Effector CD8-positive, alpha-beta T cell (primary cell): ENCODE results near the gene SLC49A4.

Source experiments
- DNase-seq: peaks from one replicate; lab custom pipeline; 2025; lab: John Stamatoyannopoulos, UW

Gene SLC49A4

DNA sequence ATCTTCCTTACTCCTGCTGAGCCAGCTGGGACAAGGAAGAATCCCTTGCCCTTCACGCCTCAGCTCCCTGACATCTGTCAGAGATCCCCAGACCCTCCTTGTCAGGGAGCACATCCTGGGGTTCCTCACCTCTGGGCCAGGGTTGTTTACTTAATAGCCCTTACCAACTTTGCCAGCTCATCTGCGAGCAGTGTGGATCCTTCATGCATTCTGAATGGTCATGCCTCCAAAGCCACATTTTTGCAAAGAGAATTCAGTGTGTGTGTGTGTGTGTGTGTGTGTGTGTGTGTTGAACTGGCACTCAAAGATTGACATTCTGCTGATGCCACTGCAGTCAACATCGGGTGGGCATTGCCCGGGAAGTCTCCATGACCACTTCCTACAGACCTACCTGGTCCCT is 112.6 kb downstream of the SLC49A4 start:
- no peak for DNase-seq

DNA sequence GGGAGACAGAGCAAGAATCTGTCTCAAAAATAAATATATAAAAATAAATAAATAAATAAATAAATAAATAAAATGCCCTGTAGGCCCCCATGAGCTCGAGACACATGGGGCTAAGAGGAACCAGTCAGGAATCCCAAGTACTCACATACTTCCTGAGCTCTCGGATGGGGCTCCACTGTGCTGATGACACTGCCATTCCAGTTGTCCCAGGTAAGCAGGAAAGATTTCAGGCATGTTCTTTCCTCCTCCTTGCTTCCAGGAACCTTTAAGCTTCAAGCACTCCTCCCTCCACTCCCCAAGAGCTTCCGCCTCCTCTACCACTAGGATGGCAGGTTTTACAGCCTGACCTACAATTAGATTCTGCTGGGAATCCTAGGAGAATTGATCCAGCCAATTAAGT is 113.4 kb downstream of the SLC49A4 start:
- no peak for DNase-seq

DNA sequence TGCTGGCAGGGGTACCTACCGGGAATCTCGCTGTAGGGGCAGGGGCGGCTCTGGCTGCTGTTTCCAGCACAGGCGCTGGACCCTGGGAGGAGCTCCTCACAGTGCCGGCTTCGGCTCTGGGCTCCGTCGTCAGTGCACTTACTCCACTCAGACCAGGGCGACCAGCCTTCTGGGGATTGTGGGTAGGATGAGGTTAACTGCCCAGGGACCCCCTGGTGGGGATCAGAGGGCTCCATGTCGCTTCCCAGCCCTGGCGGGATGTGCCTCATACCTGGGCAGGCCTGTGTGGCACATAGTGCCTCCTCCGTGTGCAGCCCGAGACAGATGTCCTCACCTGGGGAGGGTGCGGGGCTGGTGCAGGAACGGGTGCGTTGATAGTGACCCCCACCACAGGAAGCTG is 117.0 kb downstream of the SLC49A4 start:
- no peak for DNase-seq

DNA sequence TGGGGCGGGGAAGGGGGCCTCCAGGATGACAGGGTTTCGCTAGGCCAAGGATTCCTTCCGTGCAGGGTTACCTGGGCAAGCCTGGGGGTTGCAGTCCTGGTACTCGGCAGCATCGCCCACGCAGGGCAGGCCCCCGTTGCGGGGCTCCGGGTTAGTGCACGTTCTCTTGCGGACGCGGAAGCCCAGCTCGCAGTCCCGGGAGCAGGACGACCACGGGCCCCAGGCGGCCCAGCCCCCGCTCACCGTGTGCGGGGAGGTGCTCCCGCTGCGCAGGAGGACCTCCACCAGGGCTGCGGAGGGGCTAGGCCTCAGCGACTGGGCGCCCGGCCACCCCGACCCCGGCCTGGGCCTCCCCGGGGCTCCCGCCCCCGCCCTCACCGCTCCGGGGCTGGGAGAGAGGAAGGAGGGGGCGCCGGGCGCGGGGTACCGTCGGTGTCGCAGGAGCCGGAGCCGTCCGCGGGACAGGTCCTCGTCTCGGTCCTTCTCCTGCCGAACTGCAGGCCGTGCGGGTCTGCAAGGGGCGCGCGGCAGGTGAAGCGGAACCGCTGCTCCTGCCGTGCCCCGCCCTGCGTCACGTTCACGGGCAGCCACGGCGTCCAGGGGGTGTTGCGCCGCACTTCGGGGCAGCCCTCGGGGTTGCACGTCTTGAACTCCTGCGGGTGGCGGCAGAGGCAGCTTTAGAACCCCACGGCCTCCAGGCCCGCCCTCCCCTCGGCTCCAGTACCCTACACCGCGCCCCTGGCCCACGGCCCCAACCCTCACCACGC is 118.1 kb downstream of the SLC49A4 start:
- DNase-seq = no peak

DNA sequence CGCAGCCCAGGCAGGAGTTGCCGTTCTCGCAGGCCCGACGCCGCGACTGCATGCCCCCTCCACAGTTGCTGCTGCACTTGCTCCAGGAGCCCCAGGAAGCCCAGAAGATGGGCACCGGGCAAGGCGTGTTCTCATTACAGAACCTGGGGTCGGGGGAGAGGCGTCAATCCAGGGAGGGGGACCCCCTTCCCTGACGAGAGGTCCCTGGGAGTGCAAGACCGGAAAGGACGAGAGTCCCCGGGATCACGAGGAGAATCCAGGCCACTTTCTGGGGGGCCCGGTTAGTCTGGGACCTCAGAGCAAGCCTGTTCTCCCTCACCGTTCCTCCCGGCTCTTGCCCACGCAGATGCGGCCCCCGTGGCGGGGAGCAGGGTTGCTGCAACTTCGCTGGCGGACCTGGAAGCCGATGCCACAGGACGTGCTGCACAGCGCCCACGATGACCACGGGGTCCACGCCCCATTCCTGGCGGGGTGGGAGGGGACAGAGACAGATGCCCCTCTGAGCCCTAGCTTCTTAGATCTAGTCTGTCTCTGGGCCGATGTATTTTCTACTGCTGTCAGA is 118.8 kb downstream of the SLC49A4 start:
- DNase-seq = no peak

DNA sequence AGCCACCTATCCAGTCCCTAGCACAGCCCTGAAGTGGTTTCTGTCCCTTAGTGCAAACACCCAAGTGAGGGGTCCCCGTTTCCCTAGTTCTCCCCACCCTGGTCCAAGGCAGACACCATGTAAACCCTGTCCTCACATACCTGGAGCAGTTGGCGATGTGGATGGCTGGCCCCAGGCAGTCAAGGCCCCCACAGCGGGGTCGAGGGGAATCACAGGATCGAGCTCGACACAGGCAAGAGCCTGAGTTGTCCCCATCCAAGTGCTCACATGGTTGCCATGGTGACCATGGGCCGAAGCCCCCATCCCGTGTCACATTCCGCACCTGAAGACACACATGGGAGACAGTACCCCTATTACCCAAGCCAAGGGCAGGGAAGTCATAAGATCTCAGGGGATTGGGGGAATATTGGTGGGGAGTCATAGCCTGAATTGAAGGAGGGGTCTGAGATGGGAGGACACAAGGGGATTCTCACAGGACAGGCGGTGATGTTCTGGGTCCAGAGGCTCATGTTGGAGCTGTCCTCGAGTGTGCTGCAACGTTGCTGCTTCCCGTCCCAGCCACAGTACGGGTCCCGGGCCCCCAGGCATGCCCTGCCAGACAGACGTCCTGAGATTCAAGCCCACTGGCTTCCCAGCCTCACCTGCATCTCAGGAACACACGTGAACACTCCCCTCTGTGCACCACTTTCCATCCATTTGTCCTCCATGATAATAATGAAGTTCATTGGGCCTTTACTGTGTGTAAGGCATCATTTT is 120.6 kb downstream of the SLC49A4 start:
- DNase-seq = no peak

DNA sequence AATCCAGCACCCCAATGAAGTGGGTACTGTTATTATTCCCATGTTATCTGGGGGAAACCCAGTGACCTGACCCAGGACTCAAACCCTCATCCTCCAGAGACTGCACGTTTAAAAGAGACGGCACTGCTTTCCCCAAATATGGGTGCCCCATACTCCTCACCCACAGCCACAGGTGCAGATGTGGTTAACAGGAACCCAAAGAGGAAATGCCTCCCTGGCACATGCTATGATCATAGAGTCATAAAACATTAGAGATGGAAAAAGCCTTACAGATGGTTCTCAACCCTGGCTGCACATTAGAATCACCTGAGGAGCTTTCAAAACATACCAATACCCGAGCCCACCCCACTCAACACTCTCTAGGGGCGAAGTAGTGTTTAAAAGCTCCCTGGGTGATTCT is 121.2 kb downstream of the SLC49A4 start:
- no peak for DNase-seq

DNA sequence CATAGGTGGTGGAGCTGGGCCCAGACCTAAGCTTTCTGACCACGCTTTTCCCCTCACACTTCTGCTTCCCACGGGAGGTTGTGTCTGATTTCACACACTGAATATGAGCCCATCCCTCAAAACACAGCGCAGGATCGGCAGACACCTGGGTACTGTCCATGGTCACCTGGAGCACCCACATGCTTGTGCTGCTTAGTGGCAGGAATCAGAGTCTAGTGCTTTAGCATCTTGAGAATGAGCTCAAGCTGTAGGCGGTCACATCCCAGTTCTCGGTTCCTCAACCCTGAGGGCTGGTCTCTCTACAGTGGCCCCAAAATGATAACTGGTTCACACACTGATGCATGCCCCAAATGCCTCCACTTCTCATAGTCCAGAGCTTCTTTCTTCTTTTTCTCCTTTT is 121.7 kb downstream of the SLC49A4 start:
- DNase-seq = no peak

DNA sequence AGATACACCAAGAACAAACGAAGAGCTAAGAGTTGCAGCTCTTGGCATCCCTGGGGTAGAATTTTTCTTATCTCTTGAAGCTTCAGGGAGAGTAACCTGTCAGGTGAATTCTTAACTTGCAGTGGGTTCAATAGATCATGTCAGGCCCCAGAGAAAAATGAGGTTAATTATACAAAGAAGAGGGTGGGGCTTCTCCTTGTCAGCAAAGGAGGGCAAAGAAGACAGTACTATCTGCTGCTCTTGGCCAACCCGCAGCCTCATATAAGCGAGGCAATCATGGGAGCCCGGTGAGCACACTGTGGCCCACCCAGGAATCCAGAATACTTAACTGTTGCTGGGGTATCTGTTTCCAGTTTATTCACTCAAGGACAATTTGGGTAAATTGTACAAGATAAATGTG is 122.5 kb downstream of the SLC49A4 start:
- DNase-seq = no peak

DNA sequence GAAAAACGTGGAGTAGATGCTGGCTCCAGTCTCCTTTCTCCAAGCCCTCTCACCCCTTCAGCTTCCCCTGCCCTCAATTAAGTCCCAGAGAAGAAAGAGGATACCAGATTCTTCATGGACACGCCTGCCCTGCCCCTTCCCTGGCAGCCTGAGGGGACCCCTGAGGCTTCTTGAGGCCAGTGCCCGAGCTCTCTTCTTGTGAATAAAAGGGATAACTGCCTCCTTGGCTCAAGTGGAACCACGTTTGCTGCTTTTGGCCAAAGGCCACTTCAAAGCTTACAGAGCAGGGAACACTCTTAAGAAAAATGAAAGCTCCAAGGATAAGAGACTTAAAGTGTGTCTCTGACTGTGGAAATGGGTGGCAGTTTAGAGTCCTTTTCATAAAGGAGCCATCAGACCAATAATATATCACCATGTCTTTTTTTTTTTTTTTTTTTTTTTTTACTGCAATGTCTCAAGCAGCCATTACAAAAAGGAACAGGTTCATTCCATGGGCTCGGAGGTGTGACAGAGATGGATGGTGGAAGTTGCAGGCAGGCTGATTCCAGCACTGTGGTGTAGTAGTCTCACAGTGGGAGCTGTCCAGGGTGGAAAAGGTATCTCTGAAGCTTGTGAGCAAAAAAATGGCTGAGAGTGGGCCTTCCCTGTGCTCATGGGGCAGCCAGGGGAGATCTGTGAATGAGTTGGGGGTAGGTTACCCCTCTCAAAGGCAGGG is 123.9 kb downstream of the SLC49A4 start:
- no peak for DNase-seq

DNA sequence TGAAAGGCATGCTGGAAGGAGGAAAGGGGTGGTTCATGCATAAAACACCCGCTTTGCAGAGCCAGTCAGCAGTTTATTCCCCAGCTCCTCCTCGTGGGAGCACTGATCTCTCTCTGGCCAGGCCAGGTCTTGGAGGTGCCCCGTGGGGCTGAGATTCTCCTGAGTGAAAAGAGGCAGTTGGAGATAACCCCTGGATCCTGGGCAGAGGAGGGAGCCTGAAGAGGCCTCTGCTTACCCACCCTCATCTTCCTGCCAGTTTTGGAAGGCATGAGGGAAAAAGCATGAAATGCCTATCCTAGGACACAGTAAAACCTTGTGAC is 124.4 kb downstream of the SLC49A4 start:
- no peak for DNase-seq

DNA sequence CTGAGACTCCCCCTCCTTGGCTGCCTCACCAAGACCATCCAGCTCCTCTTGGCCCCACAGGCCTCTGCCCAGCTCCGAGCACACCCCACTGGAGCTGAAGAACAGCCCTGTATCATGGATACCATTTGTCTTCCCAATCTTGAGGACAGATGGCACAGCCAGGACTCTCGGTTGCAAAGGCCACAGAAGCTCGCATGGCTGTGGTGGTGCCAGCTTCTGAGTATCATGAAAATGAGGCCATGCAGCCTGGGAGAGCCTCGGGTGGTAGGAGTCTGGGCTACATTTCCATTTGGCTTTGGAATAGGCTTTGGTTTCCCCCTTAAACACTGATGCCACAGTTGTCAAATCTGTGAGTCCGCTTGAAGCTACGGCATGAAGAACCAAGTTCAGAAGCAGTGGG is 126.1 kb downstream of the SLC49A4 start:
- DNase-seq = no peak

DNA sequence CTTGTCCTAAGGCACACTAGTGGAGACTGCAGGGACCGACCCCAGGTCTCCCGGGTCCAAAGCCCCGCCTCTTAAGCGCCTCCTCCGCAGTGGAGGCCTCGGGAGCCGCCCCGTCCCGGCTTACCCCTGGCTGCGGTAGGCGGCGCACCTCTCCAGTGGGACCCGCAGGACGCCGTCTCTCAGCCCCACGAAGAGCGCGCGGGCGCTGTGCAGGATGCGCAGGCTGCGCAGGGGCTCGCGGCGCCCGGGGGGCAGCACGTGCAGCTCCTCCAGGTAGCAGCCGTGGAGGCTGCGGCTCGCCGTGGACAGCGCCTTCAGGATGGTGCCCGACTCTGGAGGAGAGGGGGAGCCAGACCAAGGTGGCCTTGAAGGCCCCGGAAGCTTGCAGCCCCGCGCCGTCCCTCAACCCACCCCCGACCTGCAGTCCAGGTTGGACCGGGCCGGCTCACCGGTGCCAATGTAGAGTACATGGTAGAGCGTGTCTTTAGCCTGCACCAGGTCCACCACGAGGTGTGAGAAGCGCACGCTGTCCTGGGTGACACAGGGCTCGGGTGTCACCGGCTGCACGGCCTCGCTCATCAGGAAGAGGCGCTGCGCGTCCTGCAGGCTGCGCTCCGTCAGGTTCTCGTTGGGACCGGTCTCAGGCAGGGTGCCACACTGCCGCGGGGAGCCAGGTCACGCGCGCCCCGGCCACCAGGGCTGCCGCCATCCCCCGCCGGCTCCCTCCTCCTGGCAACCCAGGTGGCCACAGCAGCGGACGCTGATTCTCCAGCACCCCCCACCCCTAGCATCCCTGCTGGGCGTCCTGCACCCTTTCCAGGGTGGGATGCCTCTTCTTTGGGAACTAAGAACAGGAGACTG is 127.2 kb downstream of the SLC49A4 start:
- DNase-seq = no peak

DNA sequence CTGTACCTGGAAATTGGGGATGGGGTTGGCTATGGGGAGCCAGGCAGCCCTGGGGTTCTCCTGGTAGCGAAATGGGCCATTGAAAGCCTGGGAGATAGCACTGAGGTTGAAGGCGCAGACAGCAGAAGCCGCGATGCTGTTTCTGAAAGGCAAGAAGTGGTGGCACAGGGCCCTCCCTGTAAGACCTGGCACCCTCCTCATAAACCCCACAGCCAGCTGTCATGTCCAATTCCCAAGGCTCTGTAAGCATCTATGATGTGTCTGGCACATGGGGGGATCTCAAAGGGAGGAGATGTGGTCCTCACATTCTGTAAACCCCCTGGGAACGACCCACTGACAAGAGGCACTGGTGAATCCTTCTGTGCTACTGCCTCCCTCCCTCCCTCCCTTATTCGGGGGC is 128.7 kb downstream of the SLC49A4 start:
- DNase-seq = no peak

DNA sequence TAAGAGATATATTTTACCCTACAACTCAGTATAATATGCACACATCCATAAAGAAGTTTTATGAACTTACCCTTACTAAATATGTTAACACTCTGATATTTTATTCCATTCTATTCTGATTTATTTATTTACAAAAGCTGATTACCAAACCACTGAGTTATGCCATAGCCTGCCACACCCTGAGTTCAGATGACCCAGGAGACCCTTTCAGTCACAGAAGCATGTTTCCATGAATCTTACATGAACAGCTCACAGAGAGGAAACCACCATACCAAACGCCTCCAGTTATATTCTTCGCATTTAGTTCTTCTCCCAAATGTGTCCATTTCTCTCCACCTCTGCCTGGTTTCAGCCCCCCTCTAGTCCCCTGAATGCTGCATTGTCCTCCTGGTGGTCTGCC is 129.2 kb downstream of the SLC49A4 start:
- DNase-seq = no peak

DNA sequence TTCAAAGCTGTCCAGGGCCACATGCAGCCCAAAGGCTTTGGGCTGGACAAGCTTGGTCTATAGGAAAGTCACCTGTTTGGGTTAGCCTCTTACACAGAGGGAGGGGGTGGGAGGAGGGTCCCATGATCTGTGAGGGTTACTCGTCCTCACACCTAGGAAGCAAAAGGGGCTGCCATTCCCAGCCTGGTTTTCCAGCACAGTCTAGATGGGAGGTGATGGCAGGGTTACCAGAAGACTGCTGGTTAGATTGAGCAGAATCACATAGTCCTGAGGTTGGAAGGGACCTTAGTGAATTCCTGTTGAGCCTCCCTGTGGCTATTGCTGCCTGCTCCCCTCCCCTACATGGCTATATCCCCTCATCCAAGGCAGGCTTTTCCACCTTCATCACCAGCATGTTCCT is 130.9 kb downstream of the SLC49A4 start:
- DNase-seq = no peak

DNA sequence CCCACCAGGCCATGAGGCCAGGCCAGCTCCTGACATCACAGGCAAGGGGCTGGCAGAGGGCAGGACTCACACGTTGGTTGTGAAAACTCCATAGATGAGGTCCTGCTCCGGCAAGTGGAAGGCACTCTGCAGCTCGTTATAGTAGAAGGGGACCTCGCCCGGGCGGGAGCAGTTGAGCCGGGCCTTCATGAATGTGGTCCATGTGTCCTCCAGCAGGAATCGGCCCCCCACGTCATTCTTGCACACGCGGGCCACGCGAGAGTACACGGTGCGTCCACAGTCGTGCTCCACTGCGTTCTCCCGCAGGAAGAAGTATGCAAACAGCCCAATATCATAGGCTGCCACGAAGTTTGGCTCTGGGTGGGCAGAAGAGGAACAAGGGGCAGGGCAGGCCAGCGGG is 131.5 kb downstream of the SLC49A4 start:
- DNase-seq = no peak

DNA sequence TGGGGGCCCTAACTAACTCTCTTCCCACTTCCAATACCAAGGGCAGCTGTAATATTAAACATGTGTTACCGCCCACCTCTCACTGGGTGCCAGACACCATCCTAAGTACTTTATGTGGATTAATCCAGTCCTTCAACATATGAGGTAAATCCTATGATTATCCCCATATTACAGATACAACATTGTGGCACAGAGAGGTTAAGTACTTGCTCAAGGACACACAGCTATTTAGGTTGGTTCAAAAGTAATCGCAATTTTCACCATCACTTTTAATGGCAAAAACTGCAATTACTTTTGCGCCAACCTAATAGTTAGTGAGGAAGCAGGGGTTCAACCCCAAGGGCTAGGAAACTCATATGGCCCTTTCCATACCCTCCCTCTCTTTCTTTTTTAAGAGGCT is 131.9 kb downstream of the SLC49A4 start:
- no peak for DNase-seq

DNA sequence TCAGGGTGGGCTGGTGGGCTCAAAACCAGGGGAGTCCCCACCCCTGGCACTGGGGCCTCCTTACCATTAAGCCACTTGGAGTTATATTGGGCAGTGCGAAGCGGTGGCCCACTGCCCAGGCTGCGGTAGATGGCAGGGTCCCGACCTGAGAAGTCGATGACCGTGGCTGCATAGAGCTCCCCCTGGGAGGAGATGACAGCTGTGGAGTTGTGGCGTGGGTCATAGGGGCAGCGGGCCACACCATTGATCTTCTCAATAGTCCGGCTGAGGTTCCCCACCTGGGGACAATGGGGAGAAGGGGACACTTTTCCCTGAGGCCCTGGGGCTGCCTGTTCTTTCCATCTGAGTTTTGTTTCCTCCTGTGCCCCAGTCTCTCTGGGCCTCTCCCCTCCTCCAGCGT is 132.9 kb downstream of the SLC49A4 start:
- DNase-seq = no peak

DNA sequence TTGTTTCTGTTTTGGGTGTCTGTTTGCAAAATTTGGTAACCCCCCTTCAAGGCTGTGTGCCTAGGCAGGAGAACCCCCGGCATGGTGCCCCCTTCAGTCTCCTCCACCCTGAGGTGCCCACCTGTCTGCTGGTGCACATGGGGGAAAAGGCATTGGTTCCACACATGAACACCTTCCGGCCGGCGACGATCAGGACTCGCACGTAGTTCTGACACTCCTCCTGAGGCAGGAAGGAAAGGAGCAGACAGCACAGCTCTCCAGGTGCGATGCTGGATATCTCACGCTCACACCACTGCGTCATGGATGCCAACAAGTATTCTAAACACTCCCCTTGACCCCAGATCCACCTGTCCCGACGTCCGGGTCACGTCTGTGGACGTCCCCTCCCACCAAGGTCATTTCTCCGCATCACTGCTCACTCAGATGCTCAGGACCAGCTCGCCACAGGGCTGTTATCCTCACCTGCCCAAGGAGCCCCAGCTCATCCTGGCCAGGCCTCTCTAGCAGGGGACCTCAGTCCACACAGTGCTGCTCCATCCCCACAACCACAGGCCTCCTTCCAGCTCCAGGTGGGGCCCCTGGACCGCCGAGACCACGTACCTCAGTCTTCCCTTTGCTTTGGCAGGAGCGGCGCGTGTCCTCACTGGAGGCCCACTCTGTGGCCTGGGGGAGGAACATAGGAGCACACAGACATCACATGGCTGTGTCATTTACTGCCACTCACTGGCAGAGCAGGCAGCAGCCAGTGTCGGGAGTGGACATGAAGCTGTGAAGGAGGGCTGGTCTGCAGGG is 133.7 kb downstream of the SLC49A4 start:
- DNase-seq = no peak
